ENCODE results near the gene PJVK.

- peak in 1 of 3 experiments; percentile 5 for TF ChIP-seq CTCF (IDR thresholded peaks at IDR 0.05)
- TF ChIP-seq POLR2AphosphoS5 (IDR thresholded peaks at IDR 0.05; ENCODE audit: insufficient read depth in 1 of 2, low read depth in 1 of 2): no peak
- no peak for TF ChIP-seq POLR2A (IDR thresholded peaks at IDR 0.05)
Observed at GRCh38 chr2:178479275-178479616, 28.1 kb downstream of the PJVK start.

Data from vagina (tissue), 2 donors.